ENCODE measurements around the gene GATB. TPM values are rescaled to one million over a fixed set of nuclear protein-coding genes. Genes with fewer than 3 reads are reported as not detected.

GATB gene
- total RNA-seq, 1 experiment from 2014 or later, result 20.4 TPM

- Histone ChIP-seq H3K36me3 (ENCODE audit: low read depth, low read length) (no peaks in the 10 kb centered on the region), H3K79me2 (ENCODE audit: low read length) (no peaks in the 10 kb centered on the region), H2AFZ (ENCODE audit: low read length) (no peak overlapping the region), H3K9me2 (replicated peaks; ENCODE audit: low read length) (no peaks in the 10 kb centered on the region), H3K27me3 (ENCODE audit: low read length) (no peaks in the 10 kb centered on the region), H3F3A (ENCODE audit: low read length, unreplicated experiment) (no peaks in the 10 kb centered on the region), H3K4me3 (ENCODE audit: low read length) (no peak overlapping the region), H3K9ac (ENCODE audit: low read length) (no peak overlapping the region), H4K20me1 (ENCODE audit: low read length) (no peaks in the 10 kb centered on the region), H3K4me2 (ENCODE audit: low read length) (no peak overlapping the region), H3K9me3 (ENCODE audit: low read length) (no peaks in the 10 kb centered on the region), H3K4me1 (ENCODE audit: insufficient read depth, low read length) (no peaks in the 10 kb centered on the region), H3K27ac (ENCODE audit: low read length) (no peak overlapping the region)
- ATAC-seq (no peak), DNase-seq (no peak)
- ChIA-PET POLR2A (ENCODE audit: unreplicated experiment) (no interaction called here), CTCF (no interaction called here)
- no TSS peak for BruUV-seq (replicated peaks)
- TF ChIP-seq EZH2 (IDR thresholded peaks at IDR 0.05; ENCODE audit: low read length, unreplicated experiment), result no peak
- TF ChIP-seq, protein P1, sequence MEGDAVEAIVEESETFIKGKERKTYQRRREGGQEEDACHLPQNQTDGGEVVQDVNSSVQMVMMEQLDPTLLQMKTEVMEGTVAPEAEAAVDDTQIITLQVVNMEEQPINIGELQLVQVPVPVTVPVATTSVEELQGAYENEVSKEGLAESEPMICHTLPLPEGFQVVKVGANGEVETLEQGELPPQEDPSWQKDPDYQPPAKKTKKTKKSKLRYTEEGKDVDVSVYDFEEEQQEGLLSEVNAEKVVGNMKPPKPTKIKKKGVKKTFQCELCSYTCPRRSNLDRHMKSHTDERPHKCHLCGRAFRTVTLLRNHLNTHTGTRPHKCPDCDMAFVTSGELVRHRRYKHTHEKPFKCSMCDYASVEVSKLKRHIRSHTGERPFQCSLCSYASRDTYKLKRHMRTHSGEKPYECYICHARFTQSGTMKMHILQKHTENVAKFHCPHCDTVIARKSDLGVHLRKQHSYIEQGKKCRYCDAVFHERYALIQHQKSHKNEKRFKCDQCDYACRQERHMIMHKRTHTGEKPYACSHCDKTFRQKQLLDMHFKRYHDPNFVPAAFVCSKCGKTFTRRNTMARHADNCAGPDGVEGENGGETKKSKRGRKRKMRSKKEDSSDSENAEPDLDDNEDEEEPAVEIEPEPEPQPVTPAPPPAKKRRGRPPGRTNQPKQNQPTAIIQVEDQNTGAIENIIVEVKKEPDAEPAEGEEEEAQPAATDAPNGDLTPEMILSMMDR (conservative IDR thresholded peaks at IDR 0.05; ENCODE audit: low read depth, low read length), result no peak
- TF ChIP-seq EZH2phosphoT487 (IDR thresholded peaks at IDR 0.05; ENCODE audit: borderline replicate concordance, low read length), result no peak
- intact Hi-C loops (cut with micrococcal nuclease), result no loop called here
Measured at GRCh38 chr4:151709587-151709986, 51.2 kb downstream of the GATB start.

DNA sequence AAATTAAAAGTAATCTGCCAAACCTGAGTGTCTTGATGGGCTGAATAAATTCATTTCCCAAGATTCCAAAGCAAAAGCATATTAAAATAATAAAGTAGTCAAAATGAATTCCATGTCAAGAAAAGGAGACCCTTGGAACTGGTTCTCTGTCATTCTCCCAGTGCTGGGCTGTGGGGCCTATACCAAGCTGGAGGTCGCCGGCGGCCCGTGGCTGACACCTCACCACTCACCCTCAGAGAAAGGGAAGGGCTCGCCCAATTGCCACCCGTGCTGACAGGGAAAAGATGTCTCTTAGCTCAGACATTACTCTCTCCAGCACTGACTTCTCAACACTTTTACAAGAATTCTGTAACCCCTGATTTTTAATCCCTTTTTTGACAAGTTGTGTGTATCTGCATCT is 51.7 kb downstream of the GATB start:
- CTCF ChIA-PET, result no interaction called here
- Histone ChIP-seq H3K4me1 (ENCODE audit: insufficient read depth, low read length) (no peaks in the 10 kb centered on the region), H4K20me1 (ENCODE audit: low read length) (no peaks in the 10 kb centered on the region), H3K27ac (ENCODE audit: low read length) (no peak overlapping the region), H3K9ac (ENCODE audit: low read length) (no peak overlapping the region), H3K36me3 (ENCODE audit: low read depth, low read length) (no peaks in the 10 kb centered on the region), H3K9me2 (replicated peaks; ENCODE audit: low read length) (no peaks in the 10 kb centered on the region), H3F3A (ENCODE audit: low read length, unreplicated experiment) (no peaks in the 10 kb centered on the region), H3K9me3 (ENCODE audit: low read length) (no peaks in the 10 kb centered on the region), H3K4me2 (ENCODE audit: low read length) (no peak overlapping the region), H3K27me3 (ENCODE audit: low read length) (no peaks in the 10 kb centered on the region), H2AFZ (ENCODE audit: low read length) (no peak overlapping the region), H3K79me2 (ENCODE audit: low read length) (no peaks in the 10 kb centered on the region), H3K4me3 (ENCODE audit: low read length) (no peak overlapping the region)
- no TSS peak for BruUV-seq (replicated peaks)
- POLR2A ChIA-PET (ENCODE audit: unreplicated experiment), result no interaction called here
- intact Hi-C loops (cut with micrococcal nuclease), result no loop called here
- no peak for DNase-seq
- no peak for ATAC-seq
- TF ChIP-seq EZH2phosphoT487 (IDR thresholded peaks at IDR 0.05; ENCODE audit: borderline replicate concordance, low read length) (no peak), EZH2 (IDR thresholded peaks at IDR 0.05; ENCODE audit: low read length, unreplicated experiment) (no peak)
- TF ChIP-seq, protein P1 (conservative IDR thresholded peaks at IDR 0.05; ENCODE audit: low read depth, low read length), result no peak

- POLR2A ChIA-PET (ENCODE audit: unreplicated experiment), result no interaction called here
- intact Hi-C loops (cut with micrococcal nuclease), result no loop called here
- no peak overlapping the region for H3K9ac ChIP-seq (ENCODE audit: low read length)
Measured at GRCh38 chr4:151708100-151708499, 52.7 kb downstream of the GATB start.

More at GRCh38 chr4:151708100-151708499, 52.7 kb downstream of the GATB start:
- H3K4me1 ChIP-seq (ENCODE audit: insufficient read depth, low read length), result no peaks in the 10 kb centered on the region
- no peaks in the 10 kb centered on the region for H3K79me2 ChIP-seq (ENCODE audit: low read length)
- no peak for DNase-seq
- no TSS peak for BruUV-seq (replicated peaks)
- no peaks in the 10 kb centered on the region for H3K9me2 ChIP-seq (replicated peaks; ENCODE audit: low read length)
- H3K9me3 ChIP-seq (ENCODE audit: low read length), result no peaks in the 10 kb centered on the region
- no peaks in the 10 kb centered on the region for H3F3A ChIP-seq (ENCODE audit: low read length, unreplicated experiment)
- no peak for TF ChIP-seq EZH2 (IDR thresholded peaks at IDR 0.05; ENCODE audit: low read length, unreplicated experiment)
- TF ChIP-seq, protein P1 (conservative IDR thresholded peaks at IDR 0.05; ENCODE audit: low read depth, low read length), result no peak
- TF ChIP-seq EZH2phosphoT487 (IDR thresholded peaks at IDR 0.05; ENCODE audit: borderline replicate concordance, low read length), result no peak
- CTCF ChIA-PET, result no interaction called here
- H3K36me3 ChIP-seq (ENCODE audit: low read depth, low read length), result no peaks in the 10 kb centered on the region
- ATAC-seq, result no peak
- H3K27ac ChIP-seq (ENCODE audit: low read length), result no peak overlapping the region
- H4K20me1 ChIP-seq (ENCODE audit: low read length), result no peaks in the 10 kb centered on the region
- no peak overlapping the region for H3K4me3 ChIP-seq (ENCODE audit: low read length)
- no peak overlapping the region for H2AFZ ChIP-seq (ENCODE audit: low read length)
- no peaks in the 10 kb centered on the region for H3K27me3 ChIP-seq (ENCODE audit: low read length)
- no peak overlapping the region for H3K4me2 ChIP-seq (ENCODE audit: low read length)
